Measurements from ENCODE around the gene KRTCAP3. TPM values are rescaled to one million over a fixed set of nuclear protein-coding genes. Genes with fewer than 3 reads are reported as not detected.
"Not testable (repeated sequence)": the region's sequence is repeated elsewhere in the genome, so short reads cannot be mapped to it uniquely, and the experiment has no call there.

KRTCAP3 gene, protein sequence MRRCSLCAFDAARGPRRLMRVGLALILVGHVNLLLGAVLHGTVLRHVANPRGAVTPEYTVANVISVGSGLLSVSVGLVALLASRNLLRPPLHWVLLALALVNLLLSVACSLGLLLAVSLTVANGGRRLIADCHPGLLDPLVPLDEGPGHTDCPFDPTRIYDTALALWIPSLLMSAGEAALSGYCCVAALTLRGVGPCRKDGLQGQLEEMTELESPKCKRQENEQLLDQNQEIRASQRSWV
- 0.69 and 1.0 TPM in 2 replicates for total RNA-seq (2014; rRNA removed; shearing (Covaris generic))
- polyA plus RNA-seq (2014; cell fraction: nucleus; rRNA removed), result 0.73 and 3.9 TPM in 2 replicates

DNA sequence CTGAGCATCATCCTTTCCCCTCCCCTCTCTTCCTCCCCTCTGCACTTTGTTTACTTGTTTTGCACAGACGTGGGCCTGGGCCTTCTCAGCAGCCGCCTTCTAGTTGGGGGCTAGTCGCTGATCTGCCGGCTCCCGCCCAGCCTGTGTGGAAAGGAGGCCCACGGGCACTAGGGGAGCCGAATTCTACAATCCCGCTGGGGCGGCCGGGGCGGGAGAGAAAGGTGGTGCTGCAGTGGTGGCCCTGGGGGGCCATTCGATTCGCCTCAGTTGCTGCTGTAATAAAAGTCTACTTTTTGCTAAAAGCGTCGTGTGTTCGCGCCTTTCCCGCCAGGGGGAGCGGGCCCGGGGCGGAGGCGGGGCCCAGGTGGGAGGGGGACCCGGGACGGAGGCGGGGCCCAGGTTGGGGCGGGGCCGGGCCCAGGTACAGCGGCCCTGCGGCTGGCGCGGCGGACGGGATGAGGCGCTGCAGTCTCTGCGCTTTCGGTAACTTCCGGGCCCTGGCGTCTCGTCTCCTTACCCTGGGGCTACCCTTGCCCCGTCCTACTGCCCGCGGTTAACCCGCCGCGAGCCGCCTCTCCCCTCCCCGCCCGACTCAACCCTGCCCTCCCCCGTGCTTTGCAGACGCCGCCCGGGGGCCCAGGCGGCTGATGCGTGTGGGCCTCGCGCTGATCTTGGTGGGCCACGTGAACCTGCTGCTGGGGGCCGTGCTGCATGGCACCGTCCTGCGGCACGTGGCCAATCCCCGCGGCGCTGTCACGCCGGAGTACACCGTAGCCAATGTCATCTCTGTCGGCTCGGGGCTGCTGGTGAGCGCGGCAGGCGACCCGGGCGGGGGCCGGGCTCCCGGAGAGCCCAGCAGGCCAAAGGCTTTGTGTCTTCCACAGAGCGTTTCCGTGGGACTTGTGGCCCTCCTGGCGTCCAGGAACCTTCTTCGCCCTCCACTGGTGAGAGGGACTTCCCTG, at the start of gene KRTCAP3:
Gene KRTCAP3, plus strand, starts transcription at position 424 of the 962 bp plus-strand sequence. Its CDS starts 32 bp downstream, at position 456.
- no peak for DNase-seq (ENCODE audit: extremely low read depth, low read depth)

DNA sequence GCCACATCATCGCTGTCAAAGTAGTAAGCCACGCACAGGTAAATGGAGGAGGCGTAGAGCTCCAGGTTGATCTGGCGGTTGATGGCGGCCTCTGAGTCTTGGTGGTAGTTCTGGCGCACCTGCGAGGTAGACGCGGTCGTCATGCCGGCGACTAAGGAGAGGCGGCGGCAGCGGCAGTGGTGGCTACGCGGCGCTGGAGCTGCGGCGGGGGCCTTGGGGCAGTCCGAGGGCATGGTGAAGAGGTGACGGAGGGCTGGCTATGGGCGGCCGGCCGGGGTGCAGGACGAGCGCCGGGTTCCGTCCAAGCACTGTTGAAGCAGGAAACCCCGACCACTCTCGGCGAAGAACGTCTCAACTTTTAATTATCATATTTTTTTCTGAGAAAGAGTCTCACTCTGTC, 49.0 kb upstream of the KRTCAP3 start:
- no peak for DNase-seq (ENCODE audit: extremely low read depth, low read depth)

DNA sequence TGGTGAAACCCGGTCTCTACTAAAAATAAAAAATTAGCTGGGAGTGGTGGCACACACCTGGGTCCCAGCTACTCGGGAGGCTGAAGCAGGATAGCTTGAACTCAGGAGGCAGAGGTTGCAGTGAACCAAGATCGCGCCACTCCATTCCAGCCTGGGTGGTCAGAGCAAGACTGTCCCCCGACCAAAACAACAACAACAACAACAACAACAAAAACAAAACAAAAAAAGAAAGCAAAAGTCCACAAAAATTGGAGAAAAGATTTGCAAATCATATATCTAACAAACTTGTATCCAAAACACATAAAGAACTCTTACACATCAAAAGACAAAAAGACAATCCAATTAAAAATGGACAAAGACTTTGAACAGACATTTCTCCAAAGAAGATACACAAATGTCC, 43.2 kb upstream of the KRTCAP3 start:
- no peak for DNase-seq (ENCODE audit: extremely low read depth, low read depth)

DNA sequence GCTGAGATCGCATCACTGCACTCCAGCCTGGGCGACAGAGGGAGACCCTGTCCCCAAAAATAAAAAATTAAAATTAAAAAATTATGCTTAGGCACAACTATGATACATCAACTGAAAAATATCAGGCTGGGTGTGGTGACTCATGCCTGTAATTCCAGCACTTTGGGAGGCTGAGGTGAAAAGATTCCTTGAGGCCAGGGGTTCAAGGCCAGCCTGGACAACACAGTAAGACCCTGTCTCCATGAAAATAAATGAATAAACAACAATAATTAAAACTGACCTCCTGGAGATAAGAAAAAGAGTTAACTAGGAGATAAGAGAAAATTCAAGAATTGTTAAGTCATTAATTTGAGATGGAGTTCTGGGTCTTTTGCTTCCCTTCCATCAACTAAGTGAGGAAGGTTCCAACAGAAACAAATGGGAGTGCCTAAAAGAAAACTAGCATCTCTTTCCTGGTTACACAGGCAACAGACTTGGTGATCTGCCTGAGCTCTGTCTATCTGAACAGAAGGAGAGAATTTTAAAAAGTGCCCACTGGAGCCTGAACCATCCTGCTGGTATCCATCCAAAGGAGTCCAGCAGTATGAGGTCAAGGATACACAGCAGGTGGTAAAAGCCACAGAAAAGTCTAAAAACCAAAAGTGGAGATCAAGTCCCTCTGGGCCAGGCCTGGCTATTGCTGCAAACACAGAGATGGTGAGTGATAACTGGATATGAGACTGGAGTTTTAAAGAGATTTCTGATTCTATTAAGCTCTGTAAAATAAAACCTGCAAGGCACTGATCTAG, 41.6 kb upstream of the KRTCAP3 start:
- no peak for DNase-seq (ENCODE audit: extremely low read depth, low read depth)

DNA sequence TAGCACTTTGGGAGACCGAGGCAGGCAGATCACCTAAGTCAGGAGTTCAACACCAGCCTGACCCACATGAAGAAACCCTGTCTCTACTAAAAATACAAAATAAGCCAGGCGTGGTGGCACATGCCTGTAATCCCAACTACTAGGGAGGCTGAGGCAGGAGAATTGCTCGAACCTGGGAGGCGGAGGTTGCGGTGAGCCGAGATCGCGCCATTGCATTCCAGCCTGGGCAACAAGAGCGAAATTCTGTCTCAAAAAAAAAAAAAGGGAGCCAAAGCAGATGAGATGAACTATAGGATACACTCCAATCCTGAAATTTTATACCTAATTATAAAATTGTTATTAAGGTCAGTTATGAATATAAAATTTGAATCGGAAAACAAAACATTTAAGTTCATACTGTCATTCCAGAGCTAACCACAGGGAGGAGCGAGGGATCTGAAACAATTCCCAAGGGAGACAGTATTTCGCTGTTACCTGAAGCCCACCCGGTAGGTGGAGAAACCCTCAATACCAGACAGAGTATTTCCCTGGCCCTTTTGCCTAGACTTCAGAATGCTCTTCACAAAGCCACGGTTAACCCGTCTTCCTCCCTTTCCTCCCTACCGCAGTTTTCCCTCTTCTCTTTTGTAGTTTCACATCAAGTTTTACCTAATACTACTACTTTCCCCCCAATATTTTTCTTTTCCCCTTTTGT, 34.2 kb upstream of the KRTCAP3 start:
- peak; percentile 51 for DNase-seq (ENCODE audit: extremely low read depth, low read depth)

DNA sequence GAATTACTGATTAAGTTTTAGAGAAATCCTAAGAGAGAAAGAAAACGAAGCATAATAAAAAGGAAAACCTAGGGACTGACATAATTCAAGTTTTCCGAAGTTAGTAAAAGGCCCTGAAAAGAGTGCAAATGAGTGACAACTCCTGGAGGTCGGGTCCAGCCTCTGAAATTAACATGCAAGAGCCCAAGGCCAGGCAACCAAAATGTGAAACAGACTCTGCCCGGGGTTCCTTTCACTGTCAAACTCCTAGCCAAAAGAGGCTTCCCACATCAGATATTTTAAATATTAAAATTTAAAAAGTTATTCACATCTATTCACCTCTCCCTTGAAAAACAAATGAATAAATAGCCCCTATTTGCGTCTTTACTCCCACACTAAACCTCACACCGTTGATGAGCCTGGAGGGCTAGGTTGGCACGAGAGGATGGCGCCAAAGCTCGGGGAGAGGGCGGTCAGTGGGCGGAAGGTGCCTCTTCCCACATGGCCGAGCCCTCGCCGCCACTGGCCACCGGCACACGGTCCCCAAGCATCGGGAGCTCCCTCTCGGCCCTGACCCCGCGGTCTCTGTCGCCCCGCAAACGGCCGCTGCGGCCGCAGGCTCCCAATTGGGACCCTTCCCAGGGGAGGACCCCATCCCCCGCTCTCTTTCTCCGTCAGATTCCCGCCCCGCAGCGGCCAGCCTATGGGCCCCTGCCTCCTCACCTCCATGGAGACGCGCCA, 33.4 kb upstream of the KRTCAP3 start:
- DNase-seq (ENCODE audit: extremely low read depth, low read depth), result no peak

DNA sequence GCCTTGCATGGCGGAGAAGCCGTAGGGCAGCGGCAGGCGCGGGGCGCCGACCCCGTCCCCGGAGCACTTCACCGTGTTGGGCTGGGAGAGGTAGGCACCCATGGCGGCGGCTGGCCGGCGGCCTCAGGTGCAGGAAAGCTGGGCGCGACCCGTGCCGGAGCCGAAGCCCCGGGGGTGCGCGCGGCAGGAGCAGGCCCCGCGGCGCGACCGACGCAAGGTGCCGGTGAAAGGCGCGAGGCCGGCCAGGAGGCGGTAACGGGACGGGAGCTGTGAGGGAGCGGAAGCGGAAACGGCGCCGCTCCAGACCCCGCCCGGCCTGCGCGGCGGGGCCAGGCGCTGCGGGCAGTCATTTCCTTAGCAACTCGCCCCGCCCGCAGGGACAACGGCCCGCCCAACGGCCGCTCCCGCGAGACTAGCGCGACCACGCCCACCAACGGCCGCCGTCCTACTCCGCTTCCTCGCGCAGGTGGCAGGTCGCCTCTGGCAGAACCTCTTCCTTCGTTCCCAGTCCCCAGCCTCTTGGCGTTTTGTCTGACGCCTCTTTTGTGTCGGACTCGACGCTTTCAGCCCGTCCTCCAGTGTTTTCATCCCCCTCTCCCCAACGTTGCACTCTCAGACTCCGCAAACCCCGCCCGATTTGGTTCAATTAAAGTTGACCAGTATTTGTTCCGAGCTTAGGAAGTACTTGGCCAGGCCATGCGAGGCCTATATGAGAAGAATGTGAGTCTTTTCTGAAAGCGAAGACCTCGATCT, 32.7 kb upstream of the KRTCAP3 start, which contains the start of gene PPM1G:
Gene PPM1G, minus strand, starts transcription at position 271 of the 753 bp plus-strand sequence. Its CDS starts 169 bp downstream, at position 102.
- DNase-seq (ENCODE audit: extremely low read depth, low read depth), result peak; percentile 93

DNA sequence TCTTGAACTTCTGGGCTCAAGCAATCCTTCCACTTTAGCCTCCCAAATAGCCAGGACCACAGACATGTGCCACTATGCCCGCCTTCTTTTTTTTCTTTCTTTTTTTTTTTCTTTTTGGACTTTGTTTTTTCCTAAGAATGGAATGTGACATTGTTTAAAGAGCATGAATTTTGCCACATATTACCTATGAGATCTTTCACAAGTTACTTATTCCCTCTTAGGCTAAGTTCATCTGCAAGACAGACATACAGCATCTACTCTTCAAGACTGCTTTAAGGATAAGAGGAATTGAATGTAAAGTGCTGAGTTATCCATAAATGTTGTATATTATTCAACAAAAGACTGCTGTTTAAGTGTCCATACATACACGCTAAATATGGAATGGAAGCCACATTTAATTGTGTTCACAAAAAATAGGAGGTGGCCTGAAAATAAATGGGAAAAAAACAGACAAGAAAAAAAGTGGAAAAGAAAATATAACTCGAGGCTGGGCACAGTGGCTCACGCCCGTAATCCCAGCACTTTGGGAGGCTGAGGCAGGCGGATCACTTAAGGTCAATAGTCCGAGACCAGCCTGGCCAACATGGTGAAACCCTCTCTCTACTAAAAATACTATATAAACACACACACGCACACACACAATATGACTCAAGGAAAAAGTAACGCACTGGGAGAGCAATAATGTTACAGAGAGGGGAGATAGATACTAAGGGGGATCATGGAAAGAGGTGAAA, 29.6 kb upstream of the KRTCAP3 start:
- no peak for DNase-seq (ENCODE audit: extremely low read depth, low read depth)

DNA sequence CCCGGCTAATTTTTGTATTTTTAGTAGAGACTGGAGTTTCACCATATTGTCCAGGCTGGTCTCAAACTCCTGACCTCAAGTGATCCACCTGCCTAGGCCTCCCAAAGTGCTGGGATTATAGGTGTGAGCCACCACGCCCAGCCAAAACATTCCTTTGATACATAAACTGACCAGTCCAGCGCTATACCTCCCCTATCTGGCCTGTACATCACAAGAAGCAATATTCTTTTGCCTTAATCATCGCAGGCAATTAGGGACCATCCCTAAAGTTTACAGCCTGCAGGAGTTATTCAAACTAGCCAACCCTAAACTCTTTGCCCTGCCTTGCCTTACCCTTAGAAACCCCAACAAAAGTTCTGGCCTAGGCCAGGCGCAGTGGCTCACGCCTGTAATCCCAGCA, 26.0 kb upstream of the KRTCAP3 start:
- DNase-seq (ENCODE audit: extremely low read depth, low read depth), result no peak

DNA sequence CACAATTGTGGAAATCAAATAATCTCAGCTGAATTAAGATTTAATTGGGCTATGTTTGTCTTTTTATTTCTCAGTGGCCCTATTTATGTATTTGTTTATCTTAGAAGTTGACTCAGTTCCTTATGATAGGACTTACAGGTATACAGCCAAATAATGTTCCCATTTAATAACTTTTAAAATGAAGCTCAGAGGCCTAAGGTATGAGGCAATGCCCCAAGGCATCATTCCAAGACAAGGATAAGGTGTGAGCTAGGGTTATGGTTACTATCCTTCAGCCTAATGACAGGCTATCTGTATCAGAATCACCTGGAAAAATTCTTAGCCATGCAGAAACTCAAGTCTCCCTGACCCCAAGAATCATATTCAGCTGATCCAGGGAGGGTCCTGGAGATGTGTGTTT, 21.2 kb upstream of the KRTCAP3 start:
- no peak for DNase-seq (ENCODE audit: extremely low read depth, low read depth)

DNA sequence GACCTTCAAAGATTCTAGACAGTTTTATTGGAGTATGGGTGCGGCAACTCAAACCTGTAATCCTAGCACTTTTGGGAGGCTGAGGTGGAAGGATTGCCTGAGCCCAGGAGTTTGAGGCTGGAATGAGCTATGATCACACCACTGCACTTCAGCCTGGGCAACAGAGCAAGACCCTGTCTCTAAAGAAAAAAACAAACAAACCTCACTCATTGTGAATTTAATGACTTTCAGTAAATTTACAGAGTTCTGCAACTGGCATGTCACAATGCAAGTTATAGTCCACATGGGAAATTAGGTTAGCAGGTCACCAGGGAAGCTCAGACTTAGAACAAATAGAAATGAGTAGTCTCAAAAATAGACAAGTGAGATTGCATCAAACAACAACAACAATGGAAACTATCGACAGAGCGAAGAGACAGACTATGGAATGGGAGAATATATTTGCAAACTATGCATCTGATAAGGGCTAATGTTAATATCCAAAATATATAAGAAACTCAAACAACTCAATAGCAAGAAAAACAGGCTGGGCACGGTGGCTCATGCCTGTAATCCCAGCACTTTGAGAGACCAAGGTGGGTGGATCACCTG, 20.4 kb upstream of the KRTCAP3 start:
- no peak for DNase-seq (ENCODE audit: extremely low read depth, low read depth)

DNA sequence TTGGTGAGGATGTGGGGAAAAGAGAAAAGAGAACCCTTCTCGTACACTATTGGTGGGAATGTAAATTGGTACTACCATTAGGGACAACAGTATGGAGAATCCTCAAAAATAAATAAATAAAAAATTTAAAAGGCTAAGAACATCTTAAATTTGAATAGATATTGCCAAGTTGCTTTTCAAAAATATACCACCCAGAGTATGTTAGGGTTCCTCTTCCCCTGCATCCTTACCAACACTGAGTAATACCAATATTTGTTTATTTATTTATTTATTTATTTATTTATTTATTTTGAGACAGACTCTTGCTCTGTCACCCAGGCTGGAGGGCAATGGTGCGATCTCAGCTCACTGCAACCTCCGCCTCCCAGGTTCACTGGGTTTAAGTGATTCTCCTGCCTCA, 19.2 kb upstream of the KRTCAP3 start:
- no peak for DNase-seq (ENCODE audit: extremely low read depth, low read depth)

DNA sequence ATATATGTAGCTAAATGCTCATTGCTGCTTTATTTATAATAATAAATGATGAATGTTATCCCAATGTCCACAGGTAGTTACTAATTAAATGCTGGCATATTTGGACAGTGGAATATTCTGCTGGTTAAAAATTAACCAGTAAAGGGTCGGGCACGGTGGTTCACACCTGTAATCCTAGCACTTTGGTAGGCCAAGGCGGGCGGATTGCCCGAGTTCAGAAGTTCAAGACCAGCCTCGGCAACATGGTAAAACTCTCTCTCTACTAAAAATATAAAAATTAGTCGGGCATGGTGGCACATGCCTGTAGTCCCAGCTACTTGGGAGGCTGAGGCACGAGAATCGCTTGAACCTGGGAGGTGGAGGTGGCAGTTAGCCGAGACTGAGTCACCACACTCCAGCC, 17.1 kb upstream of the KRTCAP3 start:
- DNase-seq (ENCODE audit: extremely low read depth, low read depth), result not testable (repeated sequence)

DNA sequence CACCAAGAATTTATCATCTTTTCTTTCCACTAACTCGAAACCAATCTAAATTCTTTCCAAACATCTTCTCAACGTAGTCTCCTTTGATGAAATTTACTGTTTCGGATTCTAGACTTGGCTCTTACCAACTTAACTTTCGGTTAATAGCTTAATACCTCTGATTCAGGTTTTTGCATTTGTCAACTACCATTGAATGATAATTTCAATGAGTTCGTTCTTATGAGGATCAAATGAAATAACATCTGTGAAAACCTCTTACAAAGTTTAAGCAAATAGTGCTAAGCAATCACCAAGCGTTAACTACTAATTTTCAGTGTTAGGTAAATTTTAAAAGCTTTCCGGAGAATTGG, 14.3 kb upstream of the KRTCAP3 start:
- DNase-seq (ENCODE audit: extremely low read depth, low read depth), result no peak

DNA sequence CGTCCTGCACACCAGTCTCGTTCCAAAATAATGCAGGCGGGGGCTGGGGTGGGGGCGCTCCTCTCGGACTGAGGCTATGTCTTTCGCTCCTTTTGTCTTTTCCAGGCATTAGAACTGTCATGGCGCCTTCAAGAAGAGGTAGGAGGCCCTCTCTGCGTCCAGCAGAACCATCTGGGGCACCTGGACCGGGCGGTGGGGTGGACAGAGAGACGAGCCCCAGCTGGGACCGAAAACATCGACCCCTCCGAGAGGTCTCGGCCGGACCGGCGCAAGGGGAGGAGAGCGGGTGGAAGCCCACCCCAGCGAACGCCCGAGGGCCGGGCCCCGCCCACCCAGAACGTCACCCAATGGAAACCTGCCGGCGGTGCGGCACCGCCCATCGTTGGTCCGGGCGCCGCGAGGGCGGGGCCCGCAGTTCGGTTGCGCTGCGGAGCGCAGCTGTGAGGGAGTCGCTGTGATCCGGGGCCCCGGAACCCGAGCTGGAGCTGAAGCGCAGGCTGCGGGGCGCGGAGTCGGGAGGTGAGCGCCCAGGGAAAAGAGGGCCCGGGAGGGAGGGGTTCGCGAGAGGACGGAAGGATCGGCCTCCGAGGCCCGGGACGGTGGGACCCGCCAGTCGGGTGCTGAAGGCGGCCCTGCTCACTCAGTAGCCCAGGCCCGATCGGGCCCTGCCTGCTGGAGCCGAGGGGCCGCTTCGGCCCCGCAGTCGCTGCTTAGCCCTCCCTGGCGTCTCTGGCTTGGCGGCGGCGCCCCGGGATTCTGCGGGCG, 13.8 kb upstream of the KRTCAP3 start, which contains the start of gene NRBP1:
Gene NRBP1, plus strand, starts transcription at position 419 of the 765 bp plus-strand sequence. CDS start 4,643 bp downstream, outside the sequence.
- DNase-seq (ENCODE audit: extremely low read depth, low read depth), result peak; percentile 83

DNA sequence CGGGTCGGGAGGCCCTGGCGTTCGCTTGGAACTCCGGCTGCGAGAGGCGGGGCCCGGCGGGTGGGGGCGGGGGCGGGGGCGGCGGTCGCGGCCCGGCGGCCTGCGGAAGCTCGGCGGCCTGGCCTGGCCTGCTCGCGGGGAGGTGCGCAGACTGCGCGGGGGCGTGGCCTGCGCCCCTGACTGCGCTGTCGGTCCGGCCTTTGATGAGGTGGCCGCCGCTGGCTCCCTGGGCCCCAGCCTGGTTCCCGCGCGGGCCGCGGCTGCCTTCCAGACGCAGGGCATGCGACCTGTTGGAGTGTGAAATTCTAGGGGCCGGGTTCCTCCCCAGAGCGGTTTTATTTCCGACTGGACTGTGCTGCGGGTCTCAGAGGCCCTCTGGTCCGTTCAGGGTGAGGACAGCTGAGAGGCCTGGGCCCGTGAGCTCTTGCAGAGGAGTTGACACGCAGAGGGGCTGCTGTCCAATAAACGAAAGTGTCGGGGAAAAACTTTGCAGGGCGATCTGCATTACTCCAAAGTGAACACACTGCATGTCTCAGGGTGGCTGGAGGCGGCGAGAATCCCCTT, 13.1 kb upstream of the KRTCAP3 start:
- peak; percentile 80 for DNase-seq (ENCODE audit: extremely low read depth, low read depth)

DNA sequence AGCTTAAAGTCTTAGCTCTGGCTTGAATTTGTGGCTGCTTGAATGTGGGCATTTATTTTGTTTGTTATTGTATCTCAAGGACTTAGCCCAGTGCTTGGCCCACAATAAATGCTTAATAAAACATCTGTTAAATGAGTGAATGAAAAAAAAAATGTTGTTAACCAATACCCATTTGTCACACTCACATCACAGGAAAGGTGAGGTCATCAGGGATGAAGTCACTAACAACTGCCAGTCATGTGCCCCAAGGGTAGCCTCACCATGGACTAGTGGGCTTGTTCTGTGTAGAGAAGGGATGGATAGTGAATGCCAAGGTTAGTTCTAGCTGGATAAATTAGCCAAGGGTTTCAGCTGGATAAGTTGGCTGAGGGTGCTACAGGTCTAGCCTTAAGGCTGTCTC, 10.8 kb upstream of the KRTCAP3 start:
- no peak for DNase-seq (ENCODE audit: extremely low read depth, low read depth)
